ENCODE results near the gene FRMPD2.
"Not testable (repeated sequence)": the region's sequence is repeated elsewhere in the genome, so short reads cannot be mapped to it uniquely, and the experiment has no call there.

FRMPD2 gene

DNA sequence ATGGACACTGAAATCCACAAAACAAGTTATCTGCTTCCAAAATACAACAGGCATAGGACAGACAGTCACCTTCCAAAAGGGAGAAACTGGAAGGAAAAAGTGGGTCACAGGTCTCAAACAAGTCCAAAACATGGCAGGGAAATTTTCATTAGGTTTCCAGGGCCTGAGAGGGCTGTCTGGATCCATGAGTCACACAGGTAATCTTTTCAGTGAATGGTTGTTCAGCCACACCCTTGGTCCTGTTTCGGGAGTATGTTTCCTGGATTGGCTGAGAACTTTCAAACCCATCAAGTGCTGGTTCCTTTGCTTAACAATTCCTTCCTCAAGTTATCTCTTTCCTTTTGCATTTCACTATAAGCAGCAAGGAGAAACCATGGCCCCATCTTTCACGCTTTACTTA is 145.5 kb downstream of the FRMPD2 start:
- not testable (repeated sequence) for DNase-seq (ENCODE audit: low read depth)

DNA sequence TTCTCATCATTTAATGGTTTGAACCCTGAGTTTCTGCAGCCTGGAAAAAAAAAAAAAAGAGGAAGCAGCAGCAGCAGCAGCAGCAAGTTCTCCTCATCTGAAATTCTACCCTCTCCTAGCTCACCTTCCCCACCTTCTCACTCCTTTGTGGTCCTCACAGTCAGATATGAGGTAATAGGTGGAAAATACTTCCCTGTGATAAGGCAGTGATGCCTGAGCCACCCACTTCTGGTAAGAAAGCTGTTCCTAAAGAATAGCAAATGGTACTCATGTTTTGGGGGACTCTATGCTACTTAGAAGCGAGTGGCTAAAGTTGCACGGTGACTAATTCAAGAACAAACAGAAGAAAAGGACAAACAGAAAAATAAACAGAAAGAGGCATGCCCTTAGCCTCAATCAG is 148.2 kb downstream of the FRMPD2 start:
- DNase-seq (ENCODE audit: low read depth), result not testable (repeated sequence)

DNA sequence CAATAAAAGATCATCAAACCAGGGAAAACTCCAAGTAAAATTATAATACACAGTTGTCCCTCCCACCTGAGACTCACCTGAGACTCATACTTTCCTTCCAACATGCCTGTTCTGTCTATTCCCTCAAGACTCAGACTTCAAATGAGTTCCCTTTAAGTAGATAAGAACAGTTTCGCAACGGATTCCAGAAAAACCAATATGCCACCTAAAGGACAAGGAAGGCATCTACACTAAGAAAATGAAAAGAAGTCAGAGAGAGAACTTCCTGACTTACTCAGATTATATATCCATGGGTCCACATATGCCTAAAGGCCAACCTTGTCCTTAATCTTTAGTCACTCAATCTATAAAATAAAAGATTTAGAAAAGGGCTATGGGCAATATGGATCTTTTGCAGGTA is 148.9 kb downstream of the FRMPD2 start:
- DNase-seq (ENCODE audit: low read depth), result not testable (repeated sequence)

DNA sequence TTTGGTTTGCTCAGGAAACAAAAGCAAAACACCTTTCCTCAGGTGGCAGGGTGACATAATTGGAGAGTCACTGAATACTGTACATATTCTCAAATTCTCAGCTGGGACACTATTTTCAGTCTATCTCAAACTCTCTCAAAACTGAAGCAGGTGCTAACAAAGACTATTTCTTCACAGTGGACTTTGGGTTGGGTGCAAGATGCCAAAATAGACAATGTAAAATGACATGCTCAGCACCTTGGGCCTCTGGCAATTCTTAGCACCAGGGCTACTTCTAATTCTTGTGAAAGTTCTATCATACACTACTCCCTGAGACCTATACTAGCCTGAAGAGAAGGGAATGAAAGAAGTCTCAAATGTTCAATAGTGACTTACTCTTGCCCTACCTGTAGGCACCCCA is 151.9 kb downstream of the FRMPD2 start:
- not testable (repeated sequence) for DNase-seq (ENCODE audit: low read depth)

DNA sequence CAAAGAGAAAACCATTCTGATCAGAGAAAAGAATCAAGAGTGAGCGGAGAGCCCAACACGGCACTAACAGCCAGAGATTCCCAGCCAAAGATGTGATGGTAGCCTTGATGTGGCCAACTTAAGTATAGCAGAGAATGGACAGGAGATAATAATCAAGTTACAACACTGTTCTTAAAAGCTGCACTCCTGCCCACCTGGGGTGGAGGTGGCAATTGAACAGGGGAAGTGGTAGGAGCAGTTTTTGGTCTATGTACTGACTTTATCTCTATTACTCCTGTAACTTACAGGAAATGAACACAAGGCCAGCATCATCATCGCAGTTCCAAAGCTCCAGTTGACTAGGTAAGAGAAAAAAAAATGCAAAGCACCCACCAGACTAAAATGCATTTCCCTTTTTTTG is 164.2 kb downstream of the FRMPD2 start:
- DNase-seq (ENCODE audit: low read depth), result not testable (repeated sequence)

All from HS-5 (cell line).